Right lobe of liver (tissue), 6 donors: ENCODE data around the gene WDR62. TPM values are rescaled to one million over a fixed set of nuclear protein-coding genes. Genes with fewer than 3 reads are reported as not detected.

Source experiments
- ATAC-seq, 4 donors: fragments of 200-7000 bp; cut with Tn5 transposase; one replicate each; pipeline ENCODE4 v1.9.1; 2020; ENCODE audit warnings: mild to moderate bottlenecking in 4 of 4, moderate library complexity in 4 of 4
- DNase-seq, 3 donors: peaks; one replicate each; pipeline ENCODE4 v3.0.0-alpha.2; 2020
- H3K27ac ChIP-seq, 3 donors: fragments of 200-600 bp; one replicate each; pipeline ENCODE4 v1.8.0; 2022
- H3K27me3 ChIP-seq, 2 donors: fragments of 200-600 bp; one replicate each; pipeline ENCODE4 v1.8.0; 2022
- H3K36me3 ChIP-seq, 4 donors: fragments of 200-600 bp; sonication (generic) in 1 of 4; one replicate each; pipeline versions ENCODE4 v1.5.1 to v1.8.0; 2017 to 2022; ENCODE audit warnings: control low read depth in 1 of 4
- H3K4me1 ChIP-seq, 4 donors: fragments of 200-600 bp; sonication (generic) in 1 of 4; one replicate each; pipeline versions ENCODE4 v1.5.1 to v1.8.0; 2017 to 2022; ENCODE audit warnings: control low read depth in 1 of 4
- H3K4me3 ChIP-seq, 3 donors: fragments of 200-600 bp; one replicate each; pipeline ENCODE4 v1.8.0; 2022
- H3K9me3 ChIP-seq, 4 donors: fragments of 200-600 bp; sonication (generic) in 1 of 4; one replicate each; pipeline versions ENCODE4 v1.5.1 to v1.8.0; 2017 to 2022; ENCODE audit warnings: control low read depth in 1 of 4
- POLR2A ChIP-seq: fragments of 450-650 bp; IDR thresholded peaks from one replicate; pipeline ENCODE4 v1.6.1; 2017; ENCODE audit warnings: antibody characterized with exemption, mild to moderate bottlenecking
- whole genome bisulfite sequencing: methylation state at CpG from one replicate; pipeline ENCODE4 v1.1.6; 2018; ENCODE audit warnings: low coverage, low lambda C conversion rate; ENCODE audit not compliant: insufficient coverage; ENCODE audit errors: missing lambda C conversion rate; 5-methylcytosine and 5-hydroxymethylcytosine counted together
- intact Hi-C, 2 donors: fragments of 100-400 bp; cut with DNase I; formaldehyde crosslinking; loops; one replicate each; pipeline versions ENCODE4 v1.11.2 to v1.14.1; 2022
- total RNA-seq, 6 experiments: library from RNA; depleted of rRNA in 2 of 6; stranded (reverse); fragments of >200 nt in 2 of 6; fragmentation: NEBNext Ultra II Directional in 3 of 6; extraction: Animal tissue kit (Norgen Biotek cat#: 25700) in 3 of 6; gene quantifications; one replicate each; pipeline versions ENCODE4 v1.1.0 to v1.2.4, GENCODE V29; 2016 to 2023
- TF ChIP-seq, protein P1 (sequence below), 4 donors: fragments of 200-600 bp in 3 of 4; fragments of 450-650 bp in 1 of 4; IDR thresholded peaks; one replicate each; pipeline versions ENCODE4 v1.5.1 to v1.8.0; 2016 to 2022; ENCODE audit warnings: antibody characterized with exemption in 4 of 4, mild to moderate bottlenecking in 2 of 4
- donor health status: DM: no; HTN: yes; CAD: no.
- donor health status: DM: no; HTN: no; CAD: no.
- donor health status: DM: no; HTN: no; CAD: no.
- donor health status: DM: no; HTN: yes; CAD: no.
- donor health status: DM: no; HTN: yes; CAD: no.

Gene WDR62
- total RNA-seq, 6 experiments from 2014 or later = 0.20 to 1.6 (median 0.58) TPM

DNA sequence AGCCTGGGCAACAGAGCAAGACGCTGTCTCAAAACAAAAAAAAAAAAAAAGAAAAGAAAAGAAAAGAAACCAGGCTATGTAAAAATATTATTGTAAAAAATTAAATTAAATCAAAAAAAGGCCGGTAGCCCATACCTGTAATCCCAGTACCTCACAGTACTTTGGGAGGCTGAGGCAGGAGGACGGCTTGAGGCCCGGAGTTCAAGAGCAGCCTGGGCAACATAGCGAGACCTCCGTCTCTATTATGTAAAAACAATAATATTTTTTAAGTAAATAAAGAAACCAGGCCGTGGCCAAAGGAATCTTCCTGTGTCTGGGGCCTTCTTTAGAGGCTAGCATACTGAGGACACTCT lies 84.4 kb downstream of the WDR62 start:
- DNase-seq (no peak), ATAC-seq (no peak)
- intact Hi-C loops = no loop called here
- 56% methylated on average over 7 of the region's 7 CpGs for WGBS
- Histone ChIP-seq H3K4me1 (peaks cover 0 to 23% (median 1%) of the 10 kb centered on the region in 4 donors), H3K27me3 (no peaks in the 10 kb centered on the region), H3K36me3 (peaks cover 0 to 16% (median 10%) of the 10 kb centered on the region in 4 donors), H3K9me3 (no peaks in the 10 kb centered on the region), H3K4me3 (peak overlapping the region; percentile 75 to 86 (median 76)), H3K27ac (peak overlapping the region; percentile 92 to 97 (median 94))
- TF ChIP-seq POLR2A = no peak
- TF ChIP-seq, protein P1, sequence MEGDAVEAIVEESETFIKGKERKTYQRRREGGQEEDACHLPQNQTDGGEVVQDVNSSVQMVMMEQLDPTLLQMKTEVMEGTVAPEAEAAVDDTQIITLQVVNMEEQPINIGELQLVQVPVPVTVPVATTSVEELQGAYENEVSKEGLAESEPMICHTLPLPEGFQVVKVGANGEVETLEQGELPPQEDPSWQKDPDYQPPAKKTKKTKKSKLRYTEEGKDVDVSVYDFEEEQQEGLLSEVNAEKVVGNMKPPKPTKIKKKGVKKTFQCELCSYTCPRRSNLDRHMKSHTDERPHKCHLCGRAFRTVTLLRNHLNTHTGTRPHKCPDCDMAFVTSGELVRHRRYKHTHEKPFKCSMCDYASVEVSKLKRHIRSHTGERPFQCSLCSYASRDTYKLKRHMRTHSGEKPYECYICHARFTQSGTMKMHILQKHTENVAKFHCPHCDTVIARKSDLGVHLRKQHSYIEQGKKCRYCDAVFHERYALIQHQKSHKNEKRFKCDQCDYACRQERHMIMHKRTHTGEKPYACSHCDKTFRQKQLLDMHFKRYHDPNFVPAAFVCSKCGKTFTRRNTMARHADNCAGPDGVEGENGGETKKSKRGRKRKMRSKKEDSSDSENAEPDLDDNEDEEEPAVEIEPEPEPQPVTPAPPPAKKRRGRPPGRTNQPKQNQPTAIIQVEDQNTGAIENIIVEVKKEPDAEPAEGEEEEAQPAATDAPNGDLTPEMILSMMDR (IDR thresholded peaks at IDR 0.05) = no peak

GRCh38 chr19:36139473-36140303 lies 85.0 kb downstream of the WDR62 start, which contains the start of gene CAPNS1:
TSS of gene CAPNS1 (plus strand) at chr19:36140066. CDS start at chr19:36141012, 946 bp downstream.
- WGBS = 0% methylated on average over 10 of the region's 75 CpGs
- DNase-seq (peak; percentile 99), ATAC-seq (peak; percentile 84 to 93 (median 88))
- Histone ChIP-seq H3K9me3 (no peaks in the 10 kb centered on the region), H3K27ac (peak within 1 kb of the TSS; percentile 92 to 97 (median 94)), H3K4me3 (peak within 1 kb of the TSS; percentile 75 to 86 (median 76)), H3K27me3 (no peaks in the 10 kb centered on the region), H3K4me1 (peaks cover 0 to 23% (median 1%) of the 10 kb centered on the region in 4 donors), H3K36me3 (peaks cover 0 to 22% (median 16%) of the 10 kb centered on the region in 4 donors)
- intact Hi-C loops = no loop called here
- TF ChIP-seq, protein P1 (IDR thresholded peaks at IDR 0.05) = peak in 1 of 4 donors; percentile 13
- peak; percentile 97 for TF ChIP-seq POLR2A

- H3K36me3 ChIP-seq = peaks cover 0 to 30% (median 18%) of the 10 kb centered on the region in 4 donors
- peaks cover 0 to 23% (median 1%) of the 10 kb centered on the region in 4 donors for H3K4me1 ChIP-seq
- H3K4me3 ChIP-seq = peak overlapping the region; percentile 75 to 86 (median 76)
- TF ChIP-seq, protein P1 (IDR thresholded peaks at IDR 0.05) = no peak
- no peak for TF ChIP-seq POLR2A
- ATAC-seq = peak; percentile 2 to 32 (median 10)
- intact Hi-C loops = no loop called here
- no peaks in the 10 kb centered on the region for H3K27me3 ChIP-seq
- H3K27ac ChIP-seq = peak overlapping the region; percentile 92 to 97 (median 94)
- no peaks in the 10 kb centered on the region for H3K9me3 ChIP-seq
- DNase-seq = peak; percentile 45 to 65 (median 64)
- WGBS = 0% methylated on average over 18 of the region's 31 CpGs
Observed at GRCh38 chr19:36140304-36141038, 85.8 kb downstream of the WDR62 start.

GRCh38 chr19:36141039-36141927 lies 86.6 kb downstream of the WDR62 start:
- Histone ChIP-seq H3K9me3 (no peaks in the 10 kb centered on the region), H3K27ac (peak overlapping the region; percentile 92 to 97 (median 94)), H3K4me3 (peak overlapping the region; percentile 75 to 86 (median 76)), H3K27me3 (no peaks in the 10 kb centered on the region), H3K36me3 (peaks cover 0 to 38% (median 23%) of the 10 kb centered on the region in 4 donors), H3K4me1 (peaks cover 0 to 23% (median 1%) of the 10 kb centered on the region in 4 donors)
- TF ChIP-seq POLR2A = peak; percentile 47
- TF ChIP-seq, protein P1 (IDR thresholded peaks at IDR 0.05) = no peak
- DNase-seq (peak; percentile 89 to 92 (median 91)), ATAC-seq (peak; percentile 66 to 76 (median 72))
- 26% methylated on average over 19 of the region's 42 CpGs for WGBS
- intact Hi-C loops = no loop called here
